GM12872 (cell line): ENCODE data around the gene FDXACB1.

ENCODE experiments used
- TF ChIP-seq, protein P1 (sequence below): IDR thresholded peaks from 3 replicates; pipeline ENCODE4 v1.5.1; 2011; ENCODE audit warnings: low read depth, mild to moderate bottlenecking, low read length, moderate library complexity; ENCODE audit not compliant: insufficient read depth

Gene FDXACB1

DNA sequence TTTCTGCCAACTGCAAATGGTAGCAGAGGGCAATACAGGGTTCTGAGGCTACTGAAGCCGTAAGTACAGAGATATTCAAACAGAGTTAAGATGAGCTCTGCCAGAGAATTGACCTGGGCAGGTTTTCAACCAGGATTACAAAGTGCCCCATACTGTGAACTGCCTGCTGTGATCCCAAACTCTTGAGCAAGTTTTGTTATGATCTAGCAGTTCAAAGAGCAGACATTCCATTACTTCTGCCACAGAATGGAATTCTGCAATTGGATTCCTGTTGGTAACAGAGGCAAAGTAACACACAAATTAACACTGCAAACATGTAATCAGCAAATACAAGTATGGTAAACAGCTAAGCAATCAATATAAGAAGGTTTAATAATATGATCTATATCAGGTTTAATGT, 38.8 kb downstream of the FDXACB1 start:
- TF ChIP-seq, protein P1, sequence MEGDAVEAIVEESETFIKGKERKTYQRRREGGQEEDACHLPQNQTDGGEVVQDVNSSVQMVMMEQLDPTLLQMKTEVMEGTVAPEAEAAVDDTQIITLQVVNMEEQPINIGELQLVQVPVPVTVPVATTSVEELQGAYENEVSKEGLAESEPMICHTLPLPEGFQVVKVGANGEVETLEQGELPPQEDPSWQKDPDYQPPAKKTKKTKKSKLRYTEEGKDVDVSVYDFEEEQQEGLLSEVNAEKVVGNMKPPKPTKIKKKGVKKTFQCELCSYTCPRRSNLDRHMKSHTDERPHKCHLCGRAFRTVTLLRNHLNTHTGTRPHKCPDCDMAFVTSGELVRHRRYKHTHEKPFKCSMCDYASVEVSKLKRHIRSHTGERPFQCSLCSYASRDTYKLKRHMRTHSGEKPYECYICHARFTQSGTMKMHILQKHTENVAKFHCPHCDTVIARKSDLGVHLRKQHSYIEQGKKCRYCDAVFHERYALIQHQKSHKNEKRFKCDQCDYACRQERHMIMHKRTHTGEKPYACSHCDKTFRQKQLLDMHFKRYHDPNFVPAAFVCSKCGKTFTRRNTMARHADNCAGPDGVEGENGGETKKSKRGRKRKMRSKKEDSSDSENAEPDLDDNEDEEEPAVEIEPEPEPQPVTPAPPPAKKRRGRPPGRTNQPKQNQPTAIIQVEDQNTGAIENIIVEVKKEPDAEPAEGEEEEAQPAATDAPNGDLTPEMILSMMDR = no peak

DNA sequence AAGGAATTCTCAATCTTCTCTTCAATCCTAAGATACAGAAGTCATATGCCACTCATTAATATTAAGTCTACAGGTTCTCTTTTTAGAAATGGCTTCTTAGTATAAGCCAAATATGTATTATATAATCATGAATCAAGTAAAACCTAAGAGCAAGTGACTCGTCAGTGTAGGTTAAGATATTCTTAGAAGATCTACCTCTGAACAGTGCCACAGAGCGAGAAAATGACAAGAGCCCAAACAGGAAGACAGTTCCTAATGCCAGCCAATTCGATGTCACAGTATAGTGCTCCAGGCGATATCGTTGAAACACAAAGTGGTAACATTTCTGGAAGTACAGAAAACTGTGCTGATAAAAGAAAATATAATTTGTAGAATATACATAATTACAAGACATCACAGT, 40.9 kb downstream of the FDXACB1 start:
- TF ChIP-seq, protein P1 = no peak

- TF ChIP-seq, protein P1 = no peak
These were observed 41.5 kb downstream of the FDXACB1 start for GRCh38 chr11:111837366-111837891.

DNA sequence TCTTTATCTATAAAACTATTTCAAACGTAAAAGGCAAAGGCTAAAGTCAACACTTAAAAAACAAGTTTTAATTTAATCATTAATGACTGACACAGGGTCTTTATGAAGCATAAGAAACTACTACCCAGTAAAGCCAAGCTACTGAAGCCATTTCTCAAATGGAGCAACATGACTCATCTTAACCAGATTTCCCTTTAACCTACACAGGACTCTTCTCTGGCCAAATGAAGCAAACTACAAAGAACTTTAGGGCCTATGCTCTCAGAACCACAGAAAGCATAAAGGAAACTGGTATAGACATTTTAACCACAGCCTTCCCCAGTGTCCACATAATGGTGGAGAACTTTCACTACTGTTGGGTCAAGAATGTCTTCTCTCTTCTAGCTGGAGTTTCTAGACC, 42.2 kb downstream of the FDXACB1 start:
- TF ChIP-seq, protein P1 = no peak

DNA sequence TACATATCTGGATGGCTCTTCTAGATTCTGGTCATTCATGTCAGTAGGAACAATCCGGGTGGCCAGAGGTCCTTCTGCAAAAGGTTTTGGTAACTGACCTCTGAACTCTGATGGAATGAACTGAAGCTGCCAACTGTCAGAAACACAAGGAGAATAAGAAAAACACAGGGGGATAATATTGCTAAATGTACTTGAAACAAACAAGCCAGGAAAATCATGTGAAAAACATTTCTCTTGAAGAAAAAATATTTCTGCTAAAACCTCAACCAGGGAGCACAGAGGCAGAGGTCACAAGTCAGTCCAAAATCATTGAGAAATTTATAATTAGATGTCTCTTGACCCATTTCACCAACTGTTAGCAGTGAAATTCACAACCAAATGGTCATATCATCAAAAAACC, 42.8 kb downstream of the FDXACB1 start:
- TF ChIP-seq, protein P1 = no peak

- TF ChIP-seq, protein P1 = no peak
These were observed 43.3 kb downstream of the FDXACB1 start for GRCh38 chr11:111835665-111836064.

DNA sequence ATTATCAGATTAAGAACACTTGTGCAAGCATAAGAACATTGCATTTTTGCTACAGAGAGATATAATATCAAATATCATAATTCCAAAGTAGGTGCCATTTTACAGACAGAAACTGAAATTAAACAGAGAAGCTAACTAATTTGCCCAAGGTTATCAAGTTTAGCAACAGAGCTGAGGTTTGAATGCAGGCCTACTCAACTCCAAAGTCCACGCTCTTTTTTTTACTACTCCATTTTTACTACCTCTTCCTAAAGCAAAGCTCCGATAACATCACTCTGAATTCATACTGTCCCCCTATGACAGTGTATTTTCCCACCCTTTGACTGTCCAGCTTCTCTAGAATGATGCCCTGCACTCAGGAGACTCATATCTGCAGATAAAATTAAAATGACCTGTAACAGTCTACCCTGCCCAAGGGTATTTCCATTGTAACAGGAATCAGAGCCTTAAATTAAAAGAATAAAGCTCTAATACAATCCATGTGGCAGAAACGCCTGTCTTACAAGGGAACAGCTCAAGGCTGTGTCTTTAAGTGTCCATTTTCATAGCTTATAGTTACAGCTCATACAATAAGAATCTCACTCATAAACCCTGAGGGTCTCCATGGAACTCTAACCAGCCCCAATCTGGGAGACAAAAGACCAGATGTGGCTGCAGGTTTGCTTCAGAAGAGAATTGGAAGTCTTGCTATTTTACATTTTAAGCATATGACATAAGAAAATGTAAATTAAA, 44.4 kb downstream of the FDXACB1 start:
- TF ChIP-seq, protein P1 = no peak

DNA sequence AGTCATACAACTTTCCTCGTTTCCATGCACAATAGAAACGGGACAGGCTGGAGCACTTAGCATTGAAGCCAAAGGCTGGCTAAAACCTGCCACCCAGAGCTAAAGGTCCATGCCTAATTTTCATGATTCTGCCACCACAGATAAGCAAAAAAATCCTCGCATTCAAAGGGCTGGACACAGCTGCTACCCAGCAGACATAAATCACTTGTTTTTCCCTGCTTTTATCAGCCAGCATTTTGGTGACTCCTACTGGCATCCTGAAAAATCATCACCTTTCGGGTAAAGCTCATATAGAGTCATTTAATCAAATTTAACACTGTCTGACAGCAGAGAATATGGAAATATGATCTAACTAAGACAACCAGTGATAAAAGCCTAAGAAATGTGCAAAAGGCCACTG, 45.4 kb downstream of the FDXACB1 start:
- TF ChIP-seq, protein P1 = no peak
